Activated CD8-positive, alpha-beta memory T cell treated with anti-CD3 and anti-CD28 coated beads, Interleukin-2, amount 50 U/mL, for 1 hour (primary cell): ENCODE data around the gene AFF3.

Experiments
- DNase-seq: peaks from one replicate; pipeline ENCODE4 v3.0.0-alpha.2; 2020; ENCODE audit errors: extremely low read depth

Gene AFF3

GRCh38 chr2:99857867-99858444 lies 284.4 kb downstream of the AFF3 start:
- DNase-seq: no peak

- DNase-seq: no peak
Measured at GRCh38 chr2:99857372-99857771, 285.0 kb downstream of the AFF3 start.

- no peak for DNase-seq
Measured at GRCh38 chr2:99856119-99856518, 286.3 kb downstream of the AFF3 start.

GRCh38 chr2:99854236-99854852 lies 288.0 kb downstream of the AFF3 start:
- DNase-seq: no peak

GRCh38 chr2:99852956-99853355 lies 289.4 kb downstream of the AFF3 start:
- no peak for DNase-seq

GRCh38 chr2:99852376-99852934 lies 289.9 kb downstream of the AFF3 start:
- no peak for DNase-seq

- DNase-seq: no peak
Measured at GRCh38 chr2:99851811-99852210, 290.6 kb downstream of the AFF3 start.

GRCh38 chr2:99851089-99851488 lies 291.3 kb downstream of the AFF3 start:
- no peak for DNase-seq

GRCh38 chr2:99850084-99850710 lies 292.2 kb downstream of the AFF3 start:
- DNase-seq: no peak

- DNase-seq: no peak
Measured at GRCh38 chr2:99846462-99847107, 295.8 kb downstream of the AFF3 start.

- DNase-seq: no peak
Measured at GRCh38 chr2:99845296-99845695, 297.1 kb downstream of the AFF3 start.

GRCh38 chr2:99842451-99842850 lies 299.9 kb downstream of the AFF3 start:
- DNase-seq: no peak

- no peak for DNase-seq
Measured at GRCh38 chr2:99841749-99842148, 300.6 kb downstream of the AFF3 start.

- no peak for DNase-seq
Measured at GRCh38 chr2:99840831-99841230, 301.6 kb downstream of the AFF3 start.

- no peak for DNase-seq
Measured at GRCh38 chr2:99836690-99837605, 305.4 kb downstream of the AFF3 start.

- DNase-seq: no peak
Measured at GRCh38 chr2:99834426-99834825, 308.0 kb downstream of the AFF3 start.

- DNase-seq: no peak
Measured at GRCh38 chr2:99833586-99834201, 308.7 kb downstream of the AFF3 start.

GRCh38 chr2:99832926-99833325 lies 309.5 kb downstream of the AFF3 start:
- DNase-seq: no peak

GRCh38 chr2:99831772-99832171 lies 310.6 kb downstream of the AFF3 start:
- DNase-seq: no peak

- DNase-seq: no peak
Measured at GRCh38 chr2:99827296-99827999, 314.9 kb downstream of the AFF3 start.
